ENCODE data around the gene PTPN1. TPM values are rescaled to one million over a fixed set of nuclear protein-coding genes. Genes with fewer than 3 reads are reported as not detected.
A peak's percentile ranks its signal among the peaks of the same experiment; 100 is the strongest.

PTPN1 gene
- total RNA-seq, 1 experiment from 2014 or later = 65.2 TPM

GRCh38 chr20:50611128-50611810 is 101.1 kb downstream of the PTPN1 start:
- no peaks in the 10 kb centered on the region for H3K27me3 ChIP-seq (replicated peaks; ENCODE audit: control insufficient read depth, insufficient read depth, low read length)
- Mint-ChIP-seq H3K4me1 (ENCODE audit: low read depth, unreplicated experiment) (no peaks in the 10 kb centered on the region), H3K27me3 (ENCODE audit: insufficient read depth, unreplicated experiment) (no peaks in the 10 kb centered on the region), H3K4me3 (ENCODE audit: unreplicated experiment) (no peak overlapping the region), H3K27ac (ENCODE audit: unreplicated experiment) (no peak overlapping the region), H3K36me3 (ENCODE audit: insufficient read depth, unreplicated experiment) (no peaks in the 10 kb centered on the region), H3K9me3 (ENCODE audit: unreplicated experiment) (no peaks in the 10 kb centered on the region)
- H3K4me3 ChIP-seq (ENCODE audit: low read depth, low read length) = no peak overlapping the region
- intact Hi-C loops (cut with micrococcal nuclease; ENCODE audit: unreplicated experiment) = no loop called here
- BruUV-seq (replicated peaks) = no TSS peak
- no peaks in the 10 kb centered on the region for H3K4me1 ChIP-seq
- no peaks in the 10 kb centered on the region for H3K36me3 ChIP-seq (ENCODE audit: control insufficient read depth, insufficient read depth, low read length)
- POLR2A ChIA-PET = no interaction called here
- TF ChIP-seq CTCF (IDR thresholded peaks at IDR 0.05; ENCODE audit: insufficient read depth in 1 of 2, low read depth in 1 of 2, low read length in 1 of 2, severe bottlenecking in 1 of 2, unreplicated experiment in 1 of 2) = no peak
- H3K9me3 ChIP-seq = no peaks in the 10 kb centered on the region
- no peak for DNase-seq
- CTCF ChIA-PET = interaction anchor here (0.5 to 1.3 kb wide), 3 partner anchors 36 to 183 kb away, joined by 3 to 4 read pairs (median 4); partner anchors contain the start of gene BCAS4

GRCh38 chr20:50613438-50614169 is 103.4 kb downstream of the PTPN1 start:
- no peaks in the 10 kb centered on the region for H3K9me3 ChIP-seq
- Mint-ChIP-seq H3K27ac (ENCODE audit: unreplicated experiment) (no peak overlapping the region), H3K27me3 (ENCODE audit: insufficient read depth, unreplicated experiment) (no peaks in the 10 kb centered on the region), H3K4me3 (ENCODE audit: unreplicated experiment) (no peak overlapping the region), H3K9me3 (ENCODE audit: unreplicated experiment) (no peaks in the 10 kb centered on the region), H3K36me3 (ENCODE audit: insufficient read depth, unreplicated experiment) (no peaks in the 10 kb centered on the region), H3K4me1 (ENCODE audit: low read depth, unreplicated experiment) (no peaks in the 10 kb centered on the region)
- TF ChIP-seq CTCF (IDR thresholded peaks at IDR 0.05; ENCODE audit: insufficient read depth in 1 of 2, low read depth in 1 of 2, low read length in 1 of 2, severe bottlenecking in 1 of 2, unreplicated experiment in 1 of 2) = no peak
- no peaks in the 10 kb centered on the region for H3K36me3 ChIP-seq (ENCODE audit: control insufficient read depth, insufficient read depth, low read length)
- intact Hi-C loops (cut with micrococcal nuclease; ENCODE audit: unreplicated experiment) = no loop called here
- ChIA-PET CTCF (no interaction called here), POLR2A (no interaction called here)
- H3K27me3 ChIP-seq (replicated peaks; ENCODE audit: control insufficient read depth, insufficient read depth, low read length) = no peaks in the 10 kb centered on the region
- H3K4me3 ChIP-seq (ENCODE audit: low read depth, low read length) = no peak overlapping the region
- DNase-seq = no peak
- BruUV-seq (replicated peaks) = no TSS peak
- H3K4me1 ChIP-seq = no peaks in the 10 kb centered on the region

GRCh38 chr20:50615407-50615806 is 105.2 kb downstream of the PTPN1 start:
- intact Hi-C loops (cut with micrococcal nuclease; ENCODE audit: unreplicated experiment) = no loop called here
- H3K4me1 ChIP-seq = no peaks in the 10 kb centered on the region
- no peaks in the 10 kb centered on the region for H3K9me3 ChIP-seq
- Mint-ChIP-seq H3K4me1 (ENCODE audit: low read depth, unreplicated experiment) (no peaks in the 10 kb centered on the region), H3K9me3 (ENCODE audit: unreplicated experiment) (no peaks in the 10 kb centered on the region), H3K4me3 (ENCODE audit: unreplicated experiment) (no peak overlapping the region), H3K27me3 (ENCODE audit: insufficient read depth, unreplicated experiment) (no peaks in the 10 kb centered on the region), H3K36me3 (ENCODE audit: insufficient read depth, unreplicated experiment) (no peaks in the 10 kb centered on the region), H3K27ac (ENCODE audit: unreplicated experiment) (peak overlapping the region; percentile 1)
- no TSS peak for BruUV-seq (replicated peaks)
- H3K27me3 ChIP-seq (replicated peaks; ENCODE audit: control insufficient read depth, insufficient read depth, low read length) = no peaks in the 10 kb centered on the region
- no peak for DNase-seq
- ChIA-PET POLR2A (no interaction called here), CTCF (interaction anchor here (0.6 kb wide), 1 partner anchor 19 kb away, joined by 7 read pairs; no protein-coding TSS in a partner anchor)
- H3K36me3 ChIP-seq (ENCODE audit: control insufficient read depth, insufficient read depth, low read length) = no peaks in the 10 kb centered on the region
- no peak for TF ChIP-seq CTCF (IDR thresholded peaks at IDR 0.05; ENCODE audit: insufficient read depth in 1 of 2, low read depth in 1 of 2, low read length in 1 of 2, severe bottlenecking in 1 of 2, unreplicated experiment in 1 of 2)
- H3K4me3 ChIP-seq (ENCODE audit: low read depth, low read length) = no peak overlapping the region

Data from Caco-2 (cell line).